CD4-positive, alpha-beta memory T cell (primary cell): ENCODE results near the gene NDUFAF8. TPM values are rescaled to one million over a fixed set of nuclear protein-coding genes. Genes with fewer than 3 reads are reported as not detected.

Experiments used
- CTCF ChIA-PET: fragments of 350-600 bp; sonication (Branson Sonifier 250); formaldehyde crosslinking; loops from one replicate; lab custom pipeline; 2021; ENCODE audit warnings: inconsistent platforms; ENCODE audit not compliant: partially characterized antibody; lab: Charles Lee
- POLR2A ChIA-PET: fragments of 350-600 bp; sonication (Branson Sonifier 250); formaldehyde crosslinking; loops from one replicate; lab custom pipeline; 2021; ENCODE audit not compliant: partially characterized antibody; lab: Charles Lee
- DNase-seq, 5 donors: peaks; one replicate each; pipeline versions ENCODE4 v3.0.0 to v3.0.0-alpha.2; 2020 to 2022; ENCODE audit warnings: mixed read lengths in 1 of 5
- H3K27ac ChIP-seq: one replicate; pipeline ENCODE4 v1.7.0; 2013; ENCODE audit warnings: low read depth, low read length
- H3K27me3 ChIP-seq: 2 replicates; pipeline ENCODE4 v1.7.0; 2013; ENCODE audit warnings: mild to moderate bottlenecking, low read length, moderate library complexity; ENCODE audit not compliant: insufficient read depth
- H3K36me3 ChIP-seq: 2 replicates; pipeline ENCODE4 v1.7.0; 2013; ENCODE audit warnings: mild to moderate bottlenecking, low read length, moderate library complexity; ENCODE audit not compliant: insufficient read depth
- H3K4me1 ChIP-seq: 2 replicates; pipeline ENCODE4 v1.7.0; 2013; ENCODE audit warnings: mild to moderate bottlenecking, low read length, moderate library complexity; ENCODE audit not compliant: insufficient read depth
- H3K4me3 ChIP-seq, 2 donors: one replicate each; pipeline ENCODE4 v1.7.0; 2013; ENCODE audit warnings: low read length in 2 of 2, mild to moderate bottlenecking in 1 of 2
- H3K9me3 ChIP-seq, 2 donors: one replicate each; pipeline ENCODE4 v1.7.0; 2013; ENCODE audit warnings: low read length in 2 of 2, control low read depth in 1 of 2; ENCODE audit not compliant: control insufficient read depth in 1 of 2
- H3K27ac Mint-ChIP-seq, 7 donors: one replicate each; pipeline ENCODE4 v1.8.0; 2020 to 2021; ENCODE audit warnings: mixed read lengths in 7 of 7, mild to moderate bottlenecking in 6 of 7, inconsistent platforms in 3 of 7, moderate library complexity in 3 of 7
- H3K27me3 Mint-ChIP-seq, 2 donors: one replicate each; pipeline ENCODE4 v1.8.0; 2020 to 2021; ENCODE audit warnings: mixed read lengths in 2 of 2
- H3K36me3 Mint-ChIP-seq, 2 donors: one replicate each; pipeline ENCODE4 v1.8.0; 2020 to 2021; ENCODE audit warnings: mixed read lengths in 2 of 2, inconsistent platforms in 1 of 2, mild to moderate bottlenecking in 1 of 2
- H3K4me1 Mint-ChIP-seq, 4 donors: one replicate each; pipeline ENCODE4 v1.8.0; 2020 to 2021; ENCODE audit warnings: mixed read lengths in 4 of 4, mild to moderate bottlenecking in 1 of 4
- H3K4me3 Mint-ChIP-seq, 8 donors: one replicate each; pipeline ENCODE4 v1.8.0; 2020 to 2021; ENCODE audit warnings: mixed read lengths in 8 of 8, mild to moderate bottlenecking in 7 of 8, moderate library complexity in 6 of 8, inconsistent platforms in 3 of 8
- H3K9me3 Mint-ChIP-seq, 8 donors: one replicate each; pipeline ENCODE4 v1.8.0; 2020 to 2021; ENCODE audit warnings: mixed read lengths in 8 of 8, mild to moderate bottlenecking in 5 of 8, inconsistent platforms in 3 of 8, moderate library complexity in 1 of 8
- intact Hi-C: fragments of 100-400 bp; cut with micrococcal nuclease; formaldehyde crosslinking; loops from one replicate; pipeline ENCODE4 v1.15.1; 2023
- polyA plus RNA-seq, 2 donors: library from polyadenylated mRNA; unstranded; fragments of 300-500 nt; fragmentation: Illumina TruSeq; gene quantifications; one replicate each; pipeline ENCODE4 v1.2.3, GENCODE V29; 2021
- total RNA-seq, 2 experiments: library from RNA; stranded (reverse); gene quantifications; one replicate each; pipeline ENCODE4 v1.2.3, GENCODE V29; 2021

Gene NDUFAF8
- total and polyA plus RNA-seq, 4 experiments from 2014 or later, result 40.1 to 78.6 (median 54.8) TPM

DNA sequence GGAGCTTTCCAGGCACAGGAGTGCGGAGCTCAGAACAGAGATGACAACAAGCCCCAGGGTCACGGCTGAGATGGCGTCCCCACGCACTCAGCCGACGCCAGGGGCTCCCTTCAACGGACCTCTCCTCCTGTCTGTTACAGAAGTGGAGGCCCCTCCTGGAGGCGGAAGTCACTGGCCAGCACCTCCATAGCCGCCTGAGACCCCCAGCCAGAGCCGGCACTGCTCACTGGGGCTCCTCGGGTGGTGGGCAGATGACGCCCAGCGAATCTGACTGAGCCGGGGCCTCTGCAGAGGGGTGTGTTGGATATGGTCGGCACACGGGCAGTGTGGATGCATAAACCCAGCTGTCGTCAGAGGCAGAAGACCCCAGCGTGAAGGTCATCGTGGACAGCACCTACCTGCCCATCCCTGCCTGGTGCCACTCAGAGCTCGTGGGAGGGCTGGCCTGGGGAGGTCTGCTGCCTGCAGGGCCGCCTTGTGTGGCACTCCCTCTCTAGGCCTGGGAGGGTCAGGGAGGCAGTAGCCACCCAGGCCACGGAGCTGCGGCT is 20.0 kb downstream of the NDUFAF8 start:
- H3K4me1 Mint-ChIP-seq, result no peaks in the 10 kb centered on the region
- H3K27ac Mint-ChIP-seq, result no peak overlapping the region
- no peak overlapping the region for H3K4me3 Mint-ChIP-seq
- peaks cover under 1 to 24% of the 10 kb centered on the region in 2 donors for H3K36me3 Mint-ChIP-seq
- no peak for DNase-seq
- no peak overlapping the region for H3K27ac ChIP-seq
- no peaks in the 10 kb centered on the region for H3K4me1 ChIP-seq
- ChIA-PET POLR2A (no interaction called here), CTCF (interaction anchor here (1.4 kb wide), 1 partner anchor 226 kb away, joined by 5 read pairs; no protein-coding TSS in a partner anchor)
- no peaks in the 10 kb centered on the region for H3K27me3 Mint-ChIP-seq
- H3K9me3 Mint-ChIP-seq, result no peaks in the 10 kb centered on the region
- H3K27me3 ChIP-seq, result no peaks in the 10 kb centered on the region
- H3K36me3 ChIP-seq, result peaks cover 30% of the 10 kb centered on the region
- no peaks in the 10 kb centered on the region for H3K9me3 ChIP-seq
- H3K4me3 ChIP-seq, result no peak overlapping the region
- intact Hi-C loops, result no loop called here

DNA sequence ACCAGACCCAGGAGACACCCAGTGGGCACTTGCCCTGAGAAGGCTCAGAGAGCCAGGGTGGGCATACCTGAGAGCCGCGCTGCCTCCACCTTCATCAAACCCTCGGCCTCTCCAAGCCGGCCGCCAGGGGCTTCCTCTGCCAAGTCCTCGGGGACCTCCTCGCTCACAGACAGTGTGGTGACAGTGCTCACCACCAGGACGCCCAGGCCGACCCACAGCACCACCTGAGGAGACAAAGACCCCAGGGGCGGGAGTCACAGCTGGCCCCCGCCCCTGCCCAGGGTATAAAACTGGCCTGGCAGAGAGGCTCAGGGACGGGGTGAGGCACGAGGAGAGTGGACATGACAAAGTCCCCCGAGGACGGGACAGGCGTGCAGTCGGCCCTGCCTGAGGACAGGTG is 21.1 kb downstream of the NDUFAF8 start:
- intact Hi-C loops, result no loop called here
- peaks cover 37% of the 10 kb centered on the region for H3K36me3 ChIP-seq

DNA sequence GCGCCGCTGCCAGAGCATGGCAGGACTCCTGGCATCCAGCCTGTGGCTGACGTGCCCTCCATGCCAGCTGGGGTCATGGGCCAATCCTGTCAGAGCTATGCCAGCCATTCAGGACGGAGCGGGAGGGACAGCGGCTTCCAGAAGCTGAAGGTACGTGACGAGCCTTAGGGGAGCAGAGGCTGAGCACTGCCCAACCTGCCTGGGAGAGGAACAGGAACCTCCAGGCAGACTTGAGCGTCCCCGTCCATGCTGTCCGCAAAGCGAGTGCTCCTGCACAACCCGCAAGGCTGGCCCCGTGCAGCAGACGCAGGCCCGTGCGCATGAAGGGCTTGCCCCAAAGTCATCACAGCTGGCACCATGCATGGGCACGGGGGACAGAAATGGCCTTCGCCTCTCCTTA is 21.5 kb downstream of the NDUFAF8 start:
- Histone ChIP-seq H3K27ac (no peak overlapping the region), H3K4me3 (no peak overlapping the region), H3K36me3 (peaks cover 41% of the 10 kb centered on the region), H3K4me1 (no peaks in the 10 kb centered on the region), H3K9me3 (no peaks in the 10 kb centered on the region), H3K27me3 (no peaks in the 10 kb centered on the region)
- intact Hi-C loops, result no loop called here
- DNase-seq, result no peak
- peaks cover 7 to 31% of the 10 kb centered on the region in 2 donors for H3K36me3 Mint-ChIP-seq
- H3K27ac Mint-ChIP-seq, result no peak overlapping the region
- H3K4me3 Mint-ChIP-seq, result no peak overlapping the region
- no peaks in the 10 kb centered on the region for H3K9me3 Mint-ChIP-seq
- peaks cover 0 to 2% (median 0%) of the 10 kb centered on the region in 4 donors for H3K4me1 Mint-ChIP-seq
- ChIA-PET CTCF (no interaction called here), POLR2A (no interaction called here)
- no peaks in the 10 kb centered on the region for H3K27me3 Mint-ChIP-seq

More for the DNA sequence above, 21.1 kb downstream of the NDUFAF8 start:
- Histone ChIP-seq H3K27me3 (no peaks in the 10 kb centered on the region), H3K9me3 (no peaks in the 10 kb centered on the region), H3K4me1 (no peaks in the 10 kb centered on the region), H3K4me3 (no peak overlapping the region), H3K27ac (no peak overlapping the region)
- POLR2A ChIA-PET, result no interaction called here
- Mint-ChIP-seq H3K27ac (no peak overlapping the region), H3K27me3 (no peaks in the 10 kb centered on the region), H3K4me1 (no peaks in the 10 kb centered on the region), H3K9me3 (no peaks in the 10 kb centered on the region), H3K4me3 (no peak overlapping the region), H3K36me3 (peaks cover 3 to 27% of the 10 kb centered on the region in 2 donors)
- no peak for DNase-seq
- CTCF ChIA-PET, result no interaction called here

DNA sequence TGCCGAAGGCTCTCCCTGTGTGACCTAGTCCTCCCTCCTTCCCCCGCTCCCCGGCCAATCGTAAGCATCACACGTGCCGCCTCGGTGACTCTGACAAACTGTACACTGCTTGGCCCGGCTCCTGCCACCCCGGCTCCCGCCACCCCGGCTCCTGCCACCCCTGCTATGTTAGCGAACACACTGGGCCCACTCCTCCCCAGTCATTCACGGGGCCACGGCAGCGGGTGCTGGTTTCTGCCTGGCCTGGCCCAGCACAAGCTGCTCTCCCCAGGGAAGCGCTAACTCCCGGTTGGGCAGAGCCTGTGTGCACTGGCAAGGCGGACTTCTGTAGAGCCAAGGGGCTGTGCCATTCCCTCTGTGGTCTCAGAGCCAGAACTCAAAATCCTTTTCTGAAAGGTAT is 22.0 kb downstream of the NDUFAF8 start:
- Mint-ChIP-seq H3K4me1 (peaks cover 0 to 2% (median 0%) of the 10 kb centered on the region in 4 donors), H3K27me3 (no peaks in the 10 kb centered on the region), H3K4me3 (no peak overlapping the region), H3K27ac (no peak overlapping the region), H3K9me3 (no peaks in the 10 kb centered on the region), H3K36me3 (peaks cover 7 to 36% of the 10 kb centered on the region in 2 donors)
- Histone ChIP-seq H3K9me3 (no peaks in the 10 kb centered on the region), H3K4me1 (no peaks in the 10 kb centered on the region), H3K36me3 (peaks cover 46% of the 10 kb centered on the region), H3K27ac (no peak overlapping the region), H3K4me3 (no peak overlapping the region), H3K27me3 (no peaks in the 10 kb centered on the region)
- intact Hi-C loops, result no loop called here
- CTCF ChIA-PET, result no interaction called here
- DNase-seq, result no peak
- POLR2A ChIA-PET, result no interaction called here

DNA sequence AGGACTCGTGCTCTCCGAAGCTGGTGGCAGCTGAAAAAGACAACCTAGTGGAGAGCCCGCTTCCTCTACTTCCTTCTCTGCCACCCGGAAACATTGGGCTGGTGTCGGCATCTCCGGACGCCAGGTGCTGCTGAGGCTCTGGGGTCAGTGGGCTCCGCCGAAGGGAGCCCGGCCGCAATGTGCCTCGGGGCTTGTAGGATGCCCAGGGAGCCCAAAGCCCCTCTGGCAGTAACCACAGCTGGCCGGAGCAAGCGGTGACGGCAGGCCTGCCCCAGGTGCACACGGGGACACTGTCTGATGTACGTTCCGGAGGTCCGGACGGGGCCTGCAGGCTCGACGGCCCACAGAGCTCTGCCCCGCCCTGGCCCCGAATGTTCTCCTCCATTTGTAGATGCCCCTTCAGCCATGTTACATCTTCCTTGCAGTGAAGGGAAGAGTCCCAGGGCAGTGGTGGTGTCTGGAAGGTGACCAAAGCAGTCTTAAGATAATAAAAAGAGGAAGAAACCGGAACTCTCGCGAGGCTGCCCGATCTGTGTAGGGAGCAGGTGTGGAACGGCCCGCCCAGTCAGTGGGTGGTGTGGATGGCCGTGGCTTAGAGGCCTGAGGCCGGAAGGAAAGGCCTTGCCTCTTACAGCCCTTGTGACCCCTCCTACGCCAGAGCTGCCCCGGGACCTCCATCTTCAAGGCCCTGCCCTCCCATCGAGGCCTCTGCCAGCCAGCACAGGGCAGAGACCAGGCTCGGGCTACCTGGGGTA is 22.6 kb downstream of the NDUFAF8 start:
- no peaks in the 10 kb centered on the region for H3K27me3 Mint-ChIP-seq
- H3K27ac Mint-ChIP-seq, result no peak overlapping the region
- POLR2A ChIA-PET, result interaction anchor here (0.6 kb wide), 1 partner anchor 280 kb away, joined by 3 read pairs; no protein-coding TSS in a partner anchor
- no peak overlapping the region for H3K4me3 Mint-ChIP-seq
- DNase-seq, result no peak
- Histone ChIP-seq H3K27me3 (no peaks in the 10 kb centered on the region), H3K4me3 (no peak overlapping the region), H3K36me3 (peaks cover 46% of the 10 kb centered on the region), H3K4me1 (no peaks in the 10 kb centered on the region), H3K9me3 (no peaks in the 10 kb centered on the region), H3K27ac (no peak overlapping the region)
- peaks cover 9 to 40% of the 10 kb centered on the region in 2 donors for H3K36me3 Mint-ChIP-seq
- no peaks in the 10 kb centered on the region for H3K9me3 Mint-ChIP-seq
- intact Hi-C loops, result no loop called here
- CTCF ChIA-PET, result no interaction called here
- peaks cover 0 to 3% (median 0%) of the 10 kb centered on the region in 4 donors for H3K4me1 Mint-ChIP-seq

DNA sequence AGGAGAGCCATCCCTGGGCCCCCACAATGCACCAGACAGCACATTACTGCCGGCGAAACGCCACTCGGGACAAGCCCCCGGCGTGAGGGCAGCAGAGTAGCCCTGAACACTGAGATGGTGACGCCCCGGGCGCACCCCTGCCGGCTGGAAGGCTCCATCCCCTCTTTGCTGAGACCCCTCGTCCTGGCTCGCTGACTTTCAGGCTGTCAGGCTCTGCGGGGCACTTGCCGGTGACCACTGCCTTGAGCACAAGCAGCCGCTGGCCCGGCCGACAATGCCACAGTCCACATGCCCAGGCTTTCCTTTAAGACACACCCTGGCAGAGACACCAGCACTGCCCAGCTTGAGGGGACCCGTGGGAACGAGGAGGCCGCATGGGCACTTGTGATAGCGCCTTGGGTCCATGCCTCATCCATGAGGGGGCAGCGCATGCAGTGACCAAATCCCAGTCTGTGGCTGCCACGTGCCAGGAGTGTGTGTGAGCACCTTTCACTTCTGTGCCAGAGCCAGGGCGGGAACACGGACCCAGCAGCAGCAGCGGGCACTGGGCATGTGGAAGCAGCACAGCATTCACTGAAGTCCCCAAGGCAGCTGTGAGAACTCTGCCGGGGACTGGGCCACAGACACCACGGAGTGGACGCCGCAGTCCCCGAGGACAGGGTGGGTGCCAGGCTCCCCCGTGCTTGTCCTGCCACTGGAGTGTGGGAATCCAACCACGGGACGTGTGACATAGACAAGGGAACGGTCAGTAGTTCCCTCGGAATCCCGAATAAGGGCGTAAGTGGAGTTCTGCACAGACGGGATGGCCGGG is 24.5 kb downstream of the NDUFAF8 start:
- ChIA-PET CTCF (no interaction called here), POLR2A (no interaction called here)
- Histone ChIP-seq H3K4me1 (no peaks in the 10 kb centered on the region), H3K9me3 (no peaks in the 10 kb centered on the region), H3K4me3 (no peak overlapping the region), H3K27me3 (no peaks in the 10 kb centered on the region), H3K36me3 (peaks cover 56% of the 10 kb centered on the region), H3K27ac (no peak overlapping the region)
- peaks cover 0 to 9% (median 3%) of the 10 kb centered on the region in 4 donors for H3K4me1 Mint-ChIP-seq
- no peaks in the 10 kb centered on the region for H3K9me3 Mint-ChIP-seq
- H3K4me3 Mint-ChIP-seq, result no peak overlapping the region
- DNase-seq, result no peak
- intact Hi-C loops, result no loop called here
- no peaks in the 10 kb centered on the region for H3K27me3 Mint-ChIP-seq
- H3K36me3 Mint-ChIP-seq, result peaks cover 21 to 50% of the 10 kb centered on the region in 2 donors
- H3K27ac Mint-ChIP-seq, result no peak overlapping the region

DNA sequence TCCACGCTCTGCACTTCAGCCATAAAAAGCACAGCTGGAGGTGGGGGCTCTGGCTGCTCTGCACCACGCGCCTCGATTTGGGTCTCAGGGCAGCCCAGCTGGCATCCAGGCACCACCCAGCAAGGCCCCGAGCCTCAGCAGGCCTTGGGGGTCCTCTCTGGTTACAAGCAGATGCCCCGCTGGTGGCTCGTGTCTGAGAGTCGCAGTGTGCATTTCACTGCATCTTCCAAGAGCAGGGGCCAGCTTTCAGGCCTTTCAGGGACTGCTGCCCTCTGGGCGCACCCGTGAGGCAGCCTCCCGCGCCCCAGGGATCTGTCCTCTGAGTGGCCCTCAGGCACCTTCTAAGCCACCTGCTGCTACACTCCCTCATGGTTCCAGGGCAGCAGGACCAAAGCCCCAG is 25.5 kb downstream of the NDUFAF8 start:
- no peaks in the 10 kb centered on the region for H3K4me1 ChIP-seq
- Mint-ChIP-seq H3K4me3 (no peak overlapping the region), H3K9me3 (no peaks in the 10 kb centered on the region), H3K4me1 (peaks cover 0 to 12% (median 5%) of the 10 kb centered on the region in 4 donors), H3K36me3 (peaks cover 25 to 59% of the 10 kb centered on the region in 2 donors), H3K27ac (no peak overlapping the region), H3K27me3 (no peaks in the 10 kb centered on the region)
- ChIA-PET CTCF (no interaction called here), POLR2A (no interaction called here)
- H3K27ac ChIP-seq, result no peak overlapping the region
- H3K9me3 ChIP-seq, result no peaks in the 10 kb centered on the region
- intact Hi-C loops, result no loop called here
- no peak overlapping the region for H3K4me3 ChIP-seq
- no peak for DNase-seq
- H3K27me3 ChIP-seq, result no peaks in the 10 kb centered on the region
- H3K36me3 ChIP-seq, result peaks cover 52% of the 10 kb centered on the region
